ENCODE measurements around the gene PHLDB1. TPM values are rescaled to one million over a fixed set of nuclear protein-coding genes. Genes with fewer than 3 reads are reported as not detected.

PHLDB1 gene
- total RNA-seq, 6 experiments from 2014 or later = 5.4 to 11.7 (median 6.3) TPM

- Histone ChIP-seq H3K27me3 (no peaks in the 10 kb centered on the region), H3K4me1 (no peaks in the 10 kb centered on the region), H3K9me3 (no peaks in the 10 kb centered on the region), H3K27ac (no peak overlapping the region), H3K36me3 (no peaks in the 10 kb centered on the region), H3K4me3 (no peak overlapping the region)
- intact Hi-C loops (cut with DNase I) = no loop called here
- DNase-seq (no peak), ATAC-seq (no peak)
- WGBS (ENCODE audit: insufficient coverage, low coverage, low lambda C conversion rate, missing lambda C conversion rate) = 57% methylated on average over 2 of the region's 9 CpGs
- TF ChIP-seq CTCF (IDR thresholded peaks at IDR 0.05) (no peak), POLR2A (IDR thresholded peaks at IDR 0.05) (no peak)
These were observed 15.2 kb downstream of the PHLDB1 start for GRCh38 chr11:118622376-118623268.

- H3K36me3 ChIP-seq = no peaks in the 10 kb centered on the region
- no peak for ATAC-seq
- H3K4me1 ChIP-seq = no peaks in the 10 kb centered on the region
- 73% methylated on average over 2 of the region's 4 CpGs for WGBS (ENCODE audit: insufficient coverage, low coverage, low lambda C conversion rate, missing lambda C conversion rate)
- no peak overlapping the region for H3K4me3 ChIP-seq
- no peak overlapping the region for H3K27ac ChIP-seq
- intact Hi-C loops (cut with DNase I) = no loop called here
- H3K9me3 ChIP-seq = no peaks in the 10 kb centered on the region
- DNase-seq = no peak
- TF ChIP-seq POLR2A (IDR thresholded peaks at IDR 0.05) (no peak), CTCF (IDR thresholded peaks at IDR 0.05) (no peak)
- no peaks in the 10 kb centered on the region for H3K27me3 ChIP-seq
These were observed 15.8 kb downstream of the PHLDB1 start for GRCh38 chr11:118623269-118623655.

GRCh38 chr11:118625036-118625690 lies 17.7 kb downstream of the PHLDB1 start:
- H3K4me1 ChIP-seq = no peaks in the 10 kb centered on the region
- no peak for DNase-seq
- H3K4me3 ChIP-seq = no peak overlapping the region
- 88% methylated on average over 4 of the region's 6 CpGs for WGBS (ENCODE audit: insufficient coverage, low coverage, low lambda C conversion rate, missing lambda C conversion rate)
- no peaks in the 10 kb centered on the region for H3K27me3 ChIP-seq
- H3K9me3 ChIP-seq = no peaks in the 10 kb centered on the region
- intact Hi-C loops (cut with DNase I) = no loop called here
- no peaks in the 10 kb centered on the region for H3K36me3 ChIP-seq
- TF ChIP-seq POLR2A (IDR thresholded peaks at IDR 0.05) (no peak), CTCF (IDR thresholded peaks at IDR 0.05) (no peak)
- no peak for ATAC-seq
- H3K27ac ChIP-seq = no peak overlapping the region

- no peaks in the 10 kb centered on the region for H3K9me3 ChIP-seq
- intact Hi-C loops (cut with DNase I) = no loop called here
- no peak for DNase-seq
- no peaks in the 10 kb centered on the region for H3K36me3 ChIP-seq
- no peak overlapping the region for H3K27ac ChIP-seq
- no peaks in the 10 kb centered on the region for H3K4me1 ChIP-seq
- ATAC-seq = no peak
- no peaks in the 10 kb centered on the region for H3K27me3 ChIP-seq
- TF ChIP-seq POLR2A (IDR thresholded peaks at IDR 0.05) (no peak), CTCF (IDR thresholded peaks at IDR 0.05) (no peak)
- 86% methylated on average over 1 of the region's 2 CpGs for WGBS (ENCODE audit: insufficient coverage, low coverage, low lambda C conversion rate, missing lambda C conversion rate)
- no peak overlapping the region for H3K4me3 ChIP-seq
These were observed 18.6 kb downstream of the PHLDB1 start for GRCh38 chr11:118625976-118626375.
